Glutamatergic neuron (in vitro differentiated cells): ENCODE results near the gene ULK2. TPM values are rescaled to one million over a fixed set of nuclear protein-coding genes. Genes with fewer than 3 reads are reported as not detected.

Experiments
- DNase-seq: peaks from one replicate; pipeline ENCODE4 v3.0.0; 2022
- H3K27ac Mint-ChIP-seq: one replicate; pipeline ENCODE4 v1.8.0; 2020; ENCODE audit warnings: mild to moderate bottlenecking, mixed read lengths, inconsistent platforms; ENCODE audit not compliant: unreplicated experiment
- H3K27me3 Mint-ChIP-seq: one replicate; pipeline ENCODE4 v1.8.0; 2020; ENCODE audit warnings: mild to moderate bottlenecking, moderate library complexity, mixed read lengths, inconsistent platforms; ENCODE audit not compliant: unreplicated experiment
- H3K36me3 Mint-ChIP-seq: one replicate; pipeline ENCODE4 v1.8.0; 2020; ENCODE audit warnings: mild to moderate bottlenecking, mixed read lengths, inconsistent platforms; ENCODE audit not compliant: unreplicated experiment
- H3K4me1 Mint-ChIP-seq: one replicate; pipeline ENCODE4 v1.8.0; 2020; ENCODE audit warnings: mild to moderate bottlenecking, low read depth, mixed read lengths, inconsistent platforms; ENCODE audit not compliant: unreplicated experiment
- H3K4me3 Mint-ChIP-seq: one replicate; pipeline ENCODE4 v1.8.0; 2020; ENCODE audit warnings: mild to moderate bottlenecking, mixed read lengths, inconsistent platforms; ENCODE audit not compliant: unreplicated experiment
- H3K9me3 Mint-ChIP-seq: one replicate; pipeline ENCODE4 v1.8.0; 2020; ENCODE audit warnings: mild to moderate bottlenecking, moderate library complexity, mixed read lengths, inconsistent platforms; ENCODE audit not compliant: unreplicated experiment
- CTCF ChIP-seq: fragments of 200-600 bp; sonication (generic); IDR thresholded peaks from one replicate; pipeline ENCODE4 v1.5.0; 2021; ENCODE audit not compliant: partially characterized antibody, unreplicated experiment
- total RNA-seq: library from RNA; stranded (reverse); fragmentation: NEBNext Ultra II Directional; extraction: Animal tissue kit (Norgen Biotek cat#: 25700); gene quantifications from one replicate; pipeline ENCODE4 v1.2.1, GENCODE V29; 2021; ENCODE audit not compliant: unreplicated experiment

Gene ULK2
- total RNA-seq, 1 donor from 2014 or later: 42.3 TPM

GRCh38 chr17:19773534-19773933 lies 94.2 kb downstream of the ULK2 start:
- no peak for TF ChIP-seq CTCF
- H3K9me3 Mint-ChIP-seq: no peaks in the 10 kb centered on the region
- no peak overlapping the region for H3K4me3 Mint-ChIP-seq
- no peaks in the 10 kb centered on the region for H3K4me1 Mint-ChIP-seq
- no peaks in the 10 kb centered on the region for H3K36me3 Mint-ChIP-seq
- H3K27me3 Mint-ChIP-seq: peaks cover under 1% of the 10 kb centered on the region
- DNase-seq: no peak
- no peak overlapping the region for H3K27ac Mint-ChIP-seq

- no peak for TF ChIP-seq CTCF
- no peak overlapping the region for H3K4me3 Mint-ChIP-seq
- no peaks in the 10 kb centered on the region for H3K36me3 Mint-ChIP-seq
- no peaks in the 10 kb centered on the region for H3K27me3 Mint-ChIP-seq
- H3K4me1 Mint-ChIP-seq: no peaks in the 10 kb centered on the region
- H3K9me3 Mint-ChIP-seq: no peaks in the 10 kb centered on the region
- no peak overlapping the region for H3K27ac Mint-ChIP-seq
- DNase-seq: no peak
Measured at GRCh38 chr17:19771971-19772630, 95.6 kb downstream of the ULK2 start.

GRCh38 chr17:19770985-19771735 lies 96.6 kb downstream of the ULK2 start:
- DNase-seq: no peak
- H3K4me1 Mint-ChIP-seq: no peaks in the 10 kb centered on the region

GRCh38 chr17:19769946-19770652 lies 97.6 kb downstream of the ULK2 start:
- Mint-ChIP-seq H3K9me3 (no peaks in the 10 kb centered on the region), H3K27ac (no peak overlapping the region), H3K36me3 (no peaks in the 10 kb centered on the region), H3K4me1 (no peaks in the 10 kb centered on the region), H3K4me3 (no peak overlapping the region), H3K27me3 (no peaks in the 10 kb centered on the region)
- no peak for TF ChIP-seq CTCF
- DNase-seq: no peak

More at GRCh38 chr17:19770985-19771735, 96.6 kb downstream of the ULK2 start:
- Mint-ChIP-seq H3K27me3 (no peaks in the 10 kb centered on the region), H3K27ac (no peak overlapping the region), H3K9me3 (no peaks in the 10 kb centered on the region), H3K4me3 (no peak overlapping the region), H3K36me3 (no peaks in the 10 kb centered on the region)
- TF ChIP-seq CTCF: no peak
